Measurements from ENCODE around the gene FCGR1A.
"Not testable (repeated sequence)": the region's sequence is repeated elsewhere in the genome, so short reads cannot be mapped to it uniquely, and the experiment has no call there.

Gene FCGR1A

DNA sequence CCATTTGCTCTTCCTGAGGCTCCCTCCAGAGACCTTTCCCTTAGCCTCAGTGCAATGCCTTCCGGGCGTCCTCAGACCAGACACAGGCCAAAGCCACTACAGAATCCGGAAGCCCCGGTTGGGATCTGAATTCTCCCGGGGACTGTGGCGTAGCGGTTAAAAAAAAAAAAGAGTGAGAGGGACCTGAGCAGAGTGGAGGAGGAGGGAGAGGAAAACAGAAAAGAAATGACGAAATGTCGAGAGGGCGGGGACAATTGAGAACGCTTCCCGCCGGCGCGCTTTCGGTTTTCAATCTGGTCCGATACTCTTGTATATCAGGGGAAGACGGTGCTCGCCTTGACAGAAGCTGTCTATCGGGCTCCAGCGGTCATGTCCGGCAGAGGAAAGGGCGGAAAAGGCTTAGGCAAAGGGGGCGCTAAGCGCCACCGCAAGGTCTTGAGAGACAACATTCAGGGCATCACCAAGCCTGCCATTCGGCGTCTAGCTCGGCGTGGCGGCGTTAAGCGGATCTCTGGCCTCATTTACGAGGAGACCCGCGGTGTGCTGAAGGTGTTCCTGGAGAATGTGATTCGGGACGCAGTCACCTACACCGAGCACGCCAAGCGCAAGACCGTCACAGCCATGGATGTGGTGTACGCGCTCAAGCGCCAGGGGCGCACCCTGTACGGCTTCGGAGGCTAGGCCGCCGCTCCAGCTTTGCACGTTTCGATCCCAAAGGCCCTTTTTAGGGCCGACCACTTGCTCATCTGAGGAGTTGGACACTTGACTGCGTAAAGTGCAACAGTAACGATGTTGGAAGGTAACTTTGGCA lies 50.0 kb downstream of the FCGR1A start:
- not testable (repeated sequence) for DNase-seq (ENCODE audit: low read depth)

DNA sequence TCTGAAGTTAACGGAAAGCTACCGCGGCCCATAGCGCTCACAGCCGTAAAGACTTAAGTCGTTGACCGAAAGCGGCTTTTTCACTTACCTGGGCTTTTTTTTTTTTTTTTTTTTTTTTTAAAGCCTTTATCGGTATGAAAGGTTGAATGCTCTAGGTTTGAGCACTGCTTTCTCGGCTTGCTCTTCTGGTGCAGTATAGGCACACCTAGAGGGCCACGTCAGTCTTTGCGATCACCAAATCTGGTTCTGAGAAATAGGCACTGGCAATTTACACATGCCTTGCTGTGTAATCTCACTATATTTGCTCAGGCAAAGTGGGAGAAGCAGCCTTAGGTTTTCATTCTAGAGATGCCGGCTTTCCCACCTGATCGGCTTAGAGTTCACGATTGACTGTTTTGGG lies 50.6 kb downstream of the FCGR1A start:
- DNase-seq (ENCODE audit: low read depth) = not testable (repeated sequence)

DNA sequence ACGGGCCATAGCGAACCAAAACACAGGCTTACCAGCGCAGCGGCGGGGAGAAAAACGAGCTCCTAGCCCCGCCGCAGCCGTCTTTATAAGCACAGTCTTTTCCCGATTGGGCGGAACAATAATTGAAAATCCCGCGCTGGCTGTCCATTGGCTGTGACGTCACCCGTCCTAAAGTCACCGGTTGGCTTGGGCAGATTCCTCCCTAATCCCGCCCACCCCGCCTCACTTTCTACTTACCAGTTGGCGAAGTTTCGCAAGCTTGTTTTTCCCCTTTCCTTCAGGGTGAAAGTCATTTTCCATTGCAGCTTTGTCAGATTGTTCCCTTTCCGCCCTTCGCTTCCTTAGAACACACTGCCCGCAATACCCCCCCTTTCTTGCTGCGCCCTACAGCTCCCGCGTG lies 58.7 kb downstream of the FCGR1A start:
- not testable (repeated sequence) for DNase-seq (ENCODE audit: low read depth)
